ENCODE results near the gene EXOC3.
"Not testable (repeated sequence)": the region's sequence is repeated elsewhere in the genome, so short reads cannot be mapped to it uniquely, and the experiment has no call there.

The EXOC3 gene

GRCh38 chr5:407801-408268, 35.1 kb upstream of the EXOC3 start:
- no peak for DNase-seq

- DNase-seq: no peak
Measured at GRCh38 chr5:410911-411517, 32.0 kb upstream of the EXOC3 start.

GRCh38 chr5:411728-412127, 31.2 kb upstream of the EXOC3 start:
- no peak for DNase-seq

DNA sequence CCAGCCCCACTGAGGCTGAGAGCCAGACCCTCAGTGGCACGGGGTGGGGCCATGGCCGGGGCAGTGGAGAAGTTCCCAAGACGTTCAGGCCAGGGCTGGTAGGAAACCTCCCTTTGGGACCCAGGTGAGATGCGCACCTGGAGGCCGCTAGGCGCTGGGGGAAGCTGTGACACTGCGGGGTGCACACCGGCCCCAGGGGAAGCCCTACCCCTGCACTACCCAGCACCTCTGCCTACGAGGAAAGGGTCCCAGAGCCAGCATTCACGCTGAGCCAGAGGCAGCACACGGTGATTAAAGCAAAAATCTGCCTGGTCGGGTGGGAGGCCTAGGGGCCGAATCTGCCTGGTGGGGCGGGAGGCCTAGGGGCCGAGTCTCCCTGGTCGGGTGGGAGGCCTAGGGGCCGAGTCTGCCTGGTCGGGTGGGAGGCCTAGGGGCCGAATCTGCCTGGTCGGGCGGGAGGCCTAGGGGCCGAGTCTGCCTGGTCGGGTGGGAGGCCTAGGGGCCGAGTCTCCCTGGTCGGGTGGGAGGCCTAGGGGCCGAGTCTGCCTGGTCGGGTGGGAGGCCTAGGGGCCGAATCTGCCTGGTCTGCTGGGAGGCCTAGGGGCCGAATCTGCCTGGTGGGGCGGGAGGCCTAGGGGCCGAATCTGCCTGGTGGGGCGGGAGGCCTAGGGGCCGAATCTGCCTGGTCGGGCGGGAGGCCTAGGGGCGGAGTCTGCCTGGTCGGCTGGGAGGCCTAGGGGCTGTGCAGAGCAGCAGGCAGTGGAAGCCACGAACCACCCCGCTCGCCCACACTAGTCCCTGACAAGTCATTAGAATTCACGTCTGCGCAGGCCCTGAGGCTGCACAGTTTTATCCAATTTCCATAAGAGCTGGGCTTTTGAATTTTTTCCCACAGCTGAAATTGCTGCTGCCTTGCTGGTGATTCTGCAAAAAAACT, 27.7 kb upstream of the EXOC3 start:
- not testable (repeated sequence) for DNase-seq

DNA sequence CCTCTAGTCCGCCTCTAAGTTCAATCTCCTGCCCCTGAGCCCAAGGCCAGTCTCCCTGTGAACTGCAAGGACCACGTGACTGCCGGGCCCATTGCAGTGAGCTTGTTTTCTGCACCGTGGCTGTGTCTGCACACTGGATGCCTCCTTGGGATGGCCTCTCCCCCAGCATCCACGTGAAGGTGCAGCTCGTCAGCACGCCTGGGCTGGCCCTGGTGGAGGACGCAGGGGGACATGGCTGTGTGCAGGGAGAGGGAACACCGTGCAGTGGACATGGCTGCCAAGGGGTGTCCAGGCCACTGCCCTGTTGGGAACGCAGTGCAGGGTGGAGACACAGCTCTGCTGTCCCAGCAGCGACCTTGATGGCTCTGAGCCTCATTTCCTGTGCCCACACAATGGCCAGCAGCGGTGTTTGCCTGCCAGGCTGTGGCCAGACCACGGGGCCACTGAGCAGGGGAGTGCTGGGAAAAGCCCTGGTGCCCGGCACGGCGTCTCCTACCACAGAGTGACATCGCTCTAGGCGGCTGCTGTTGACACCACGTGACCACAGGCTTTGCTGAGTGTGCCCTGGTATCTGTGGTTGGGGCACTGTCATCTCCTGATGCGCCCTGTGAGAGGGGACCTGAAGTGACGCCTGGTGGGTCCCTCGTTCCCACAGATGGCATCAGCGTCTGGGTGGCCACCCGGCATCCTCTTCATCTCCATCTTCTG, 26.9 kb upstream of the EXOC3 start:
- DNase-seq: no peak

DNA sequence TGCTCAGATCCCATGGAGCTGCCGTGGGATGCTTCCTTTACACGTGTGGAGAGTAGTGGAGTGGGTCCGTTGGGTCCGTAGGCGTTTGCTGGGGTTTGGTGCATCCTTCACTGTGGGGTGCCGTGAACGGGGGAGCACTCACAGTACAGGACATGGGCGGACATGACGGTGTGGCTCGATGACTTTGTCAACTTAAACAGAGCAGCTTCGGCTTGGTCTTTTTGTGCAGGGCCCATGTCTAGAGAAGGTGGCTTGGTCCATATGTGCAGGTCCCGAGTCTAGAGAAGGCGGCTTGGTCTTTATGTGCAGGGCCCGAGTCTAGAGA, 26.4 kb upstream of the EXOC3 start:
- DNase-seq: no peak

- DNase-seq: no peak
Measured at GRCh38 chr5:417301-418161, 25.4 kb upstream of the EXOC3 start.

GRCh38 chr5:418162-419121, 24.5 kb upstream of the EXOC3 start:
- no peak for DNase-seq

- DNase-seq: no peak
Measured at GRCh38 chr5:419970-420369, 23.0 kb upstream of the EXOC3 start.

DNA sequence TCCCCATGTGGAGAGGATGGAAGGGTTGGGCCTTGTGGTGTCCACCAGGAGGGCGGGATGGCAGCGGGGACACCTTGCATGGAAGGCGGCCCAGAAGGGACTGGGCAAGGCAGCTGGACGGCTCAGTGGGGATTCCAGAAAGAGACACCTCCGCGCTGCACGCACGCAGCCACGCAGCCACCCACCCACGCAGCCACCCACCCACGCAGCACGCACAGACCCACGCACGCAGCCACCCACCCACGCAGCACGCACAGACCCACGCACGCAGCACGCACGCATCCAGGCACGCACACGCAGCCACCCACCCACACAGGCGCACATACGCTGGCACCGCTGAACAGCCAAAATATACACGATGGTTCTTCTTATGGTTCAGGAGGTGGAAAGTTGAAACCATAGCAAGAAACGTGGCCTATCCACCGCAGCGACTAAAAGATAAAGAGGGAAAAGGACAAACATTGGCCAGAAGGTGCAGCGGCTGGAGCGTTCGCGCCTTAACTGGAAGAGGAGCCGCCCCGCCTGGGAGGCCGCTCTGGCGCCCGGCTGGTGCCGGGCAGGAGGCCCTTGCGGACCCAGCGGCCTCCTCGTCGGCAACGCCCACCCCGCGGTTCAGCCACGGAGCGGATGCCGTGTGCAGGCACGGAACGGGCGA, 22.2 kb upstream of the EXOC3 start:
- no peak for DNase-seq

DNA sequence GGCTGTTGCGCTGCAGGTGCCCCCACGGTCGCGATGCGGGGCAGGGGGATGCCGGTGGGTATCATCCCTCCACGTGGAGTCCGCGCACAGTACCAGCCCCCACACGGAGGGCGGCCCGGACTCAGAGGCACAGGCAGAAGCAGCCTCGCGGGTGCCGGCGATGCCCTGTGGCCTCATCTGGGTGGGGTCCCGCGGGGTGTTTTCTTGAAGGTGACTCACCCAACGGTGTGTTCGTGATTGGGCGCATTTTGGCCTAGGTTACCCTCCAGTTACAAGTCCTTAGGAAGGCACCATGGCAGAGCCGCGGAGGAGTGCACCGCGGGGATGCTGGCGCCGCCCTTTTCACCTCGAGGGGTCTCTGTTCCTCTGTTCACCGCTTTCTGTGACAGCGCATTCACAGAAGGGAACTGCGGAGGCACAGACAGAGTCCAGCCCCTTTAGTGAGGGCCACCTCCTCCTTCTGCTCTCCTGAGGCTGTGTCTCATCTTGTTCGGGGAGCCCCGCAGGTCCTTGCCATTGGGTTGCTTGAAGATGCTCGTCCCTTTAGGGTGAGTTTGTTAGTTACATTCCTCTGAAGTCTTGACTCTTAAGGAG, 21.6 kb upstream of the EXOC3 start:
- no peak for DNase-seq

GRCh38 chr5:421901-422300, 21.1 kb upstream of the EXOC3 start:
- no peak for DNase-seq

GRCh38 chr5:422323-423232, 20.4 kb upstream of the EXOC3 start:
- no peak for DNase-seq

DNA sequence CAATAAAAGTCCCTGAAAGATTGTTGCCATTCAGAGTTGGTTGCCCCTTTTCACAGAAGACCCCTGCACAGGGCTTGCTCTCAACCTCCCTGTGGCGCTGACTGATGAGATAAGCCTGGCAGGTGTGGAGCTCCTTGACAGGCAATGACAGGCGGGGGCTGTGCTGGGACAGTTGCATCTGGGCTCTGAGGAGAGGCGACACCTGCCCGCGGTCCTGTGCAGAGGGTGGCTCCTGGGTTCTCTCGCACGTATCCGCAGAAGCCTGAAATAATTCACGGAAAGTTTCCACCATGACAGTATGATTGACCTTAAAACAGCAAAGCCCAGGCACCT, 19.8 kb upstream of the EXOC3 start:
- no peak for DNase-seq

DNA sequence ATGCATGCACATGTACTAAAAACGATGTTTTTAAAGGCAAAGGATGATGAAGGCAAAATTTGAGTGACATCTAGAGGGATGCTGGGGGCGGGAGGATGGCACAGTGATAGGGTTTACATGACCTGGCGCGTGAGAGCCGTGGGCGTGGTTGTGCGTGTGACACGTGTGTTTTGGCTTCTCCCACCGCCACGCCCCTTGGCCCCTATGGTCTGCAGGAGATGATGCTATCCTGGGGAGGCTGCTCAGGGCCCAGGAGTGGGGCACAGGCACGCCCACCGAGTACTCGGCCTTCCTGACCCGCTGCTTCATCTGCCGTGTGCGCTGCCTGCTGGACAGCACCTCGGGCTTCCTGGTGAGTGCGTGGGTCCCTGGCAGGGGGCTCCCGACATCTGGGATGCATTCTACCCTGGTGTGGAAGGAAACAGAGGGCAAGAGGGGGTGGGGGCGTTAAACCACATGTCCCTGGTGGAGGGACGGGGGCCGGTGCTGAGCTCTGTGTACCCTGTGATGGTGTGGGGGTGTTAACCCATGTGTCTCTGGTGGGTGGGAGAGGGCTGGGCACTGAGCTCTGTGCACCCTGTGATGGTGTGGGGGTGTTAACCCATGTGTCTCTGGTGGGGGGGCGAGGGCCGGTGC, 19.2 kb upstream of the EXOC3 start:
- no peak for DNase-seq

GRCh38 chr5:424301-425110, 18.5 kb upstream of the EXOC3 start:
- DNase-seq: no peak

DNA sequence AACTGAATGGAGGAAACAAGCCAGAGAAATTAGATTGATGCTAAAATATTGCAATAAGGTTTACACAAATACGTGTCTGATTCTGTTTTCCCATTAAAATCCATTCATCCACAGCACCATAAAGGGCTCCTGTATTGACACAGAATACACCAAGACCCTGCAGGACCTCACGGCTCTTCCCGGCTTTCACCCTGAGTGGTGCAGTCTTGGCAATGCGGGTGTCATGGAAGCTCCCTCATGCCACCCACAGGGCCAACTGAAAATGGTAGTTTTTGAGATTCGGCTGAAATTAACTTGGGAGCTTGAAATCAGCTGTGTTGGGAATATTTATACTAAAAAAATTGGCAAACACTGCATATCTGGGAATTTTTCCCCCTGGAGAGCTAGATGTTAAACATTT, 17.3 kb upstream of the EXOC3 start:
- no peak for DNase-seq

DNA sequence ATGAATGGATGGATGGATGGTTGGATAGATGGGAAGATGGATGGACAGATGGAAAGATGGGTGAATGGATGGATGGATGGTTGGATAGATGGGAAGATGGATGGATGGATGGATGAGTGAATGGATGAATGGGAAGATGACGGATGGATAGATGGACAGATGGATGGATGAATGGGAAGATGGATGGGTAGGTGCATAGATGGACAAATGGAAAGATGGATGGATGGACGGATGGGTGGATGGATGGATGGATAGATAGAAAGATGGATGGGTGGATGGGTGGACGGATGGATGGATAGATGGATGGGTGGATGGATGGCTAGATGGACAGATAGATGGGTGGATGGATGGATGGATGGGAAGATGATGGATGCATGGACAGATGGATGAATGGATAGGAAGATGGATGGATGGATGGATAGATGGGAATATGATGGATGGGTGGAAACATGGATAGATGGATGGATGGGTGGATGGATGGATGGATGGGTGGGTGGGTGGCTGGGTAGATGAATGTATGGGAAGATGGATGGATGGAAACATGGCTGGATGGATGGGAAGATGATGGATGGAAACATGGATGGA, 16.5 kb upstream of the EXOC3 start:
- DNase-seq: no peak
